ENCODE measurements around the gene NOXO1.

The NOXO1 gene

DNA sequence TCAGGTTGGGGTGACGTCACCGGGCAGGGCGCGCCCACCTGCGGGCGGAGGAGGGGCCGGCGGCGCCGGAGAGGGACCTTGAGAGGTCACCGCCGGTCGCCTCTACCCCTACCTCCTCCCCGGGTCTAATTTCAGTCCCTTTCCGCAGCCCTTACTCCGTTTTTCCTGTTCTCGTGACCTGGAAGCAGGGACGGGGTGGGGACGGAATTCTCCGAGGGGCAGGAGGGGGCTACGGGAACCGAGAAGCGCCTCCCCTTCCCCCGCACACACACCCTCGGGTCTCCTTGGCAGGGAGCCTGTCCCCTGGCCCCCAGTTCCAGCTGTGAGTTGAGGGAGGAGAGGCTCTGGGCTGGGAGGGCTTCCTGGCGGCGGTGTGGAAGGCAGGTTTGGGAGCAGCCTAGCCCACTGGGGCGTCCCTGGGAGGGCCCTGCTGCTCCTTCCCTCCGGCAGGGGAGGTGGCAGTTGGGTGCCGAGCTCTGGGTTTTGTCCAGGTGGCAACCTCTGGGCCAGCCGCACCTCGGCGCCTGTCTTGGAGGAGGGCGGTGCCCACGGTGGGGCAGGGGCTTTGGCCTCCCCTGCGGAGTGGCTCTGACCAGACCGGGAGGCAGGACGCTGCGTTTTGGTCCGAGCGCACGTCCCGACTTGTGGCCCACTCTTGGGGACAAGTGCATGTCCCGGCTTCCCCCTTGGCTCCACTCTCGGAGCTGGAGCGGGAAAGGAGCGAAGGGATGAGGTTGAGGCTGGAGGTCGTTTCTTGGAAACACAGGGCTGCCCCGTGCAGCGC, 9.3 kb upstream of the NOXO1 start:
- DNase-seq (ENCODE audit: low spot score): peak; percentile 68
- in situ Hi-C loops (cut with MboI; ENCODE audit: low sequenced_read_pairs, unreplicated experiment): no loop called here
- TF ChIP-seq, protein P1, sequence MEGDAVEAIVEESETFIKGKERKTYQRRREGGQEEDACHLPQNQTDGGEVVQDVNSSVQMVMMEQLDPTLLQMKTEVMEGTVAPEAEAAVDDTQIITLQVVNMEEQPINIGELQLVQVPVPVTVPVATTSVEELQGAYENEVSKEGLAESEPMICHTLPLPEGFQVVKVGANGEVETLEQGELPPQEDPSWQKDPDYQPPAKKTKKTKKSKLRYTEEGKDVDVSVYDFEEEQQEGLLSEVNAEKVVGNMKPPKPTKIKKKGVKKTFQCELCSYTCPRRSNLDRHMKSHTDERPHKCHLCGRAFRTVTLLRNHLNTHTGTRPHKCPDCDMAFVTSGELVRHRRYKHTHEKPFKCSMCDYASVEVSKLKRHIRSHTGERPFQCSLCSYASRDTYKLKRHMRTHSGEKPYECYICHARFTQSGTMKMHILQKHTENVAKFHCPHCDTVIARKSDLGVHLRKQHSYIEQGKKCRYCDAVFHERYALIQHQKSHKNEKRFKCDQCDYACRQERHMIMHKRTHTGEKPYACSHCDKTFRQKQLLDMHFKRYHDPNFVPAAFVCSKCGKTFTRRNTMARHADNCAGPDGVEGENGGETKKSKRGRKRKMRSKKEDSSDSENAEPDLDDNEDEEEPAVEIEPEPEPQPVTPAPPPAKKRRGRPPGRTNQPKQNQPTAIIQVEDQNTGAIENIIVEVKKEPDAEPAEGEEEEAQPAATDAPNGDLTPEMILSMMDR (IDR thresholded peaks at IDR 0.05; ENCODE audit: borderline replicate concordance, control extremely low read depth, extremely low read depth, insufficient read depth, missing control alignments): no peak

DNA sequence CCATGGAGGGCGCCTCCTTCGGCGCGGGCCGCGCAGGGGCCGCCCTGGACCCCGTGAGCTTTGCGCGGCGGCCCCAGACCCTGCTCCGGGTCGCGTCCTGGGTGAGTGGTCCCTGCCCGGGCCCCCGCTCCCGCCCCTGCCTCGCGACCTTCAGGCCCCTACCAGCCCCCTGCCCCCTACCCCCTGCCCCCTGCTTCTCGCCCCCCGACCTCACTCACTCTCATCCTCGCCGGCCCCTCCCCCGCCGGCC, 8.8 kb upstream of the NOXO1 start:
- TF ChIP-seq, protein P1 (IDR thresholded peaks at IDR 0.05; ENCODE audit: borderline replicate concordance, control extremely low read depth, extremely low read depth, insufficient read depth, missing control alignments): no peak
- in situ Hi-C loops (cut with MboI; ENCODE audit: low sequenced_read_pairs, unreplicated experiment): no loop called here
- DNase-seq (ENCODE audit: low spot score): no peak

DNA sequence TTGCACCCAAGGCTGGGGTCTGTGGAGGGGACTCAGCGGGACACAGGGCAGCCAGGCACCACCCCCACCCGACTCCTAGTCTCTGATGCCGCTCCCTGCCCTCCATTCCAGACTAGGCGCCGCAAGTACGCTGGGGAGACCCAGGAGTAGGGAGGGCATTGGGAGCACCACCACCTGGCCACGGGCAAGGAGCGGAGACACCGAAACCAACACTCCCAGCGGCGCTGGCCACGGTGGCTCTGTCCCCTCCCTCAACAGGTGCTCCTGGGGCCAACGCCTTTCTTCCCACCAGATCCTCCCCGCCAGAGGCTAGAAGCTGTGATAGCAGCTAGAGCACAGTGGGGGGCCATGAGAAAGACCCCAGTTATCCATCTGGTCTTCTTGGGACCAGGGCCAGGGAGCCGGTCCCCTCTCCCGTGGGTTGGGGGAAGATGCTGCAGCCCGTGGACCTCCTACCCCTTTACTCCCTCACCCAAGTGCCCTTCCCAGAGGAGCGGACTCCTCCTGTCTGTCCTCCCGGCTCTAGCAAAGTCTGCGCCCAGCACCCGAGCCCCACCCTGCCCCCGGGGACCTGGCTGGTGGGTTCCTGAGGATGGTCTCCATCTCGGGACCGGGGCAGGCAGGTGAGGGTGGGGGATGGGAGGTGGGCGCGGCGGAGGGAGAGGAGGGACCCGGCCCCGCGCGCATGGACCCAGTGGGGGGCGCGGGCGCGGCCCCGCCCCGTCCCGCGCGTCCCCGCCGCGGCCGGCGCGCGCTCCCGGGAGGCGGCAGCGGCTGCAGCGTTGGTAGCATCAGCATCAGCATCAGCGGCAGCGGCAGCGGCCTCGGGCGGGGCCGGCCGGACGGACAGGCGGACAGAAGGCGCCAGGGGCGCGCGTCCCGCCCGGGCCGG, 8.2 kb upstream of the NOXO1 start, which contains the start of gene SYNGR3:
TSS of gene SYNGR3 (plus strand) at position 762 of the 892 bp plus-strand sequence. CDS start 133 bp downstream, outside the sequence.
- in situ Hi-C loops (cut with MboI; ENCODE audit: low sequenced_read_pairs, unreplicated experiment): no loop called here
- DNase-seq (ENCODE audit: low spot score): peak; percentile 66
- TF ChIP-seq, protein P1 (IDR thresholded peaks at IDR 0.05; ENCODE audit: borderline replicate concordance, control extremely low read depth, extremely low read depth, insufficient read depth, missing control alignments): no peak

DNA sequence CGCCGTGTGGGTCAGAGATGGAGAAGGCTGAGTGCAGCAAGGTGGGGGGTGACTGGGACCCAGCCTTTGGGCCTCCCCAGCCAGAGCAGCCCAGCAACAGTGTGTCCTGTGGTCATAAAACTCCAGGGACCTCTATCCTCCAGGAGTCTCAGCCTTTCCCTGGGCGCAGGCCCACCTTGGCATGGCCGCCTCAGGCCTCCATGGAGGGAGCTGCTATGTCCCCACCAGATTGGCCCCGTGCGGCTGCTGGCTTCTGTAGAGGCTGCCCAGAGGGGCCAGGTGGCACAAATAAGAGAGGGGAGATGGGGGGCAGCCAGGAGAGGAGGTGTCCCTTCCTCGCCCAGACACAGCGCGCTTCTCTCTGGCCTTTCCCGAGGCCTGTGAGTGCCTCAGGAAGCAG, 5.9 kb upstream of the NOXO1 start:
- TF ChIP-seq, protein P1 (IDR thresholded peaks at IDR 0.05; ENCODE audit: borderline replicate concordance, control extremely low read depth, extremely low read depth, insufficient read depth, missing control alignments): no peak
- in situ Hi-C loops (cut with MboI; ENCODE audit: low sequenced_read_pairs, unreplicated experiment): no loop called here
- no peak for DNase-seq (ENCODE audit: low spot score)

DNA sequence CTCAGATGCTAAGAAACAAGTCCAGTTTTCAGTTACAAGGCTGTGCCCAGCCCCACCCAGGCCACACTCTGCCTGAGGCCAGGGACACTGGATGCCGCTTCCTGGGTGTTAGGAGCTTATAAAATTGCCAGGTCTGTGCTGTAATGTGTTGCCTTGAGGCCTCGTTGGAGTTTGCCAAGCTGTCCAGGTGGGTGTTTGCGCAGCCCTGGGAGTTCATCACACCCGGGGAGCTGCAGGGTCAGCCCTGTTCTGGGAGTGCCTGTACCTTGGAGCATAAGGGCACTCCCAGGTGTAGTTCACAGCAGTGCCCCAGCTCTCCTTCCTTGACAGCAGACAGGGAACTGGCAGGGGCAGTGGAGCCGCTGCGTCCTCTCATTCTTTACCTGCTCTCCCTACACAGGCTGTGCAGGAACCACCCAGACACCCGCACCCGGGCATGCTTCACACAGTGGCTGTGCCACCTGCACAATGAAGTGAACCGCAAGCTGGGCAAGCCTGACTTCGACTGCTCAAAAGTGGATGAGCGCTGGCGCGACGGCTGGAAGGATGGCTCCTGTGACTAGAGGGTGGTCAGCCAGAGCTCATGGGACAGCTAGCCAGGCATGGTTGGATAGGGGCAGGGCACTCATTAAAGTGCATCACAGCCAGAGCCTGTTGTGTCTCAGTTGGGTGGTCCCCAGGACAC, 4.3 kb upstream of the NOXO1 start:
- in situ Hi-C loops (cut with MboI; ENCODE audit: low sequenced_read_pairs, unreplicated experiment): no loop called here
- TF ChIP-seq, protein P1 (IDR thresholded peaks at IDR 0.05; ENCODE audit: borderline replicate concordance, control extremely low read depth, extremely low read depth, insufficient read depth, missing control alignments): no peak
- DNase-seq (ENCODE audit: low spot score): no peak

All from GM13976 (cell line).